Skeletal muscle tissue (tissue), 4 donors: ENCODE measurements around the gene RFX3. TPM values are rescaled to one million over a fixed set of nuclear protein-coding genes. Genes with fewer than 3 reads are reported as not detected.

Source experiments
- H3K27ac ChIP-seq: one replicate; pipeline ENCODE4 v1.7.0; 2013; ENCODE audit warnings: mild to moderate bottlenecking, low read depth, low read length, inconsistent platforms
- H3K27me3 ChIP-seq, 3 donors: one replicate each; pipeline ENCODE4 v1.7.0; 2013; ENCODE audit warnings: low read length in 3 of 3; ENCODE audit not compliant: control insufficient read depth in 3 of 3, insufficient read depth in 3 of 3
- H3K36me3 ChIP-seq, 3 donors: one replicate each; pipeline ENCODE4 v1.7.0; 2013; ENCODE audit warnings: low read length in 3 of 3; ENCODE audit not compliant: control insufficient read depth in 3 of 3, insufficient read depth in 3 of 3
- H3K4me1 ChIP-seq, 3 donors: one replicate each; pipeline ENCODE4 v1.7.0; 2013; ENCODE audit warnings: low read length in 3 of 3, mild to moderate bottlenecking in 3 of 3; ENCODE audit not compliant: control insufficient read depth in 3 of 3, insufficient read depth in 3 of 3
- H3K4me3 ChIP-seq, 3 donors: one replicate each; pipeline ENCODE4 v1.7.0; 2013; ENCODE audit warnings: low read length in 3 of 3
- H3K9ac ChIP-seq, 3 donors: one replicate each; pipeline ENCODE4 v1.7.0; 2013; ENCODE audit warnings: low read length in 3 of 3, mild to moderate bottlenecking in 3 of 3, moderate library complexity in 2 of 3, low read depth in 1 of 3
- H3K9me3 ChIP-seq, 3 donors: one replicate each; pipeline ENCODE4 v1.7.0; 2013; ENCODE audit warnings: low read length in 3 of 3; ENCODE audit not compliant: control insufficient read depth in 3 of 3
- total RNA-seq: library from RNA; depleted of rRNA; stranded (reverse); fragments of >200 nt; gene quantifications from one replicate; pipeline ENCODE4 v1.2.3, GENCODE V29; 2014
- donor health status: Osteomylitis.

Gene RFX3
- total RNA-seq, 1 donor from 2014 or later, result 9.9 TPM

DNA sequence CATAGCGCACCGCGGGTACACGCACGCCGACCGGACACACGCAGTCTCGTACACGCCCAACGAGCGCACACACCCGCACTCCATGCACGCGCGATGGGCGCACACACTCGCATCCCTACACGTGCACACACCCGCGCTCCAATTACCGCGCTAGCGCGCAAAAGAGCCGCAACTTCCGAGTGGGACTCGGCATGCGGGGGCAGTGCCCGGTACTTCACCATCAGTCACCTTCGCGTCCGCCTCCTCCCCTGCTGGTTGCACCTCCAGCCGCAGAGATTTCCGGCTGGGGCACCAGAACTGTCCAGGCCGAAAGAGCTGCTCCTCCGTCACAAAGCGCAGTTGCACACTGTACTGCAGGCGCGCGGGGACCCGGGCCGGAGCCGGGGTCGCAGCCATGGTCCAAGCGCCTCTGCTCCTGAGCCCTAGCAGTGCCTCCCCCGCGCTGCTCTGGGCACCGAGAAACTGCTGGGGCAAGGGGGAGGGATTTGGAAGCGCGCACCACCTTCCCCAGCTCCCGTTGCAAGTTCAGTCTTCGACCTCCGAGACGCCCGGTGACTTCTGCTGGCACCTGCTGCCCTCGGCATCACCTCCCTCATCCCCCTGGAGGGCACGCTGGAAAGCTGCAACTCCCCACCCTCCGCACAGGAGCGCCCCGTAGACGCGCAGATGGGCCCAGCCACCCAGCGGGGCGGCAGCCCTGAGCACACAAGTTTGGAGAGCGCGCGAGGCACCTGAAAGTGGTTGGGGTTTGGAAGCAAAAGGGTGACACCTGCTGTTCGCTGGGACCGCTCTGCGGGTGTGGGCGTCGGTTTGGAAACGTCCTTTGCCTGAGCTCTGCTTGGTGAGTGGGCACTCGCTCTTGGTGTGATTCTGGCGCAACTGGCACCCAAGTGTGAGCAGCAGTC, 344.5 kb downstream of the RFX3 start:
- peak overlapping the region; percentile 29 to 45 (median 34) for H3K4me3 ChIP-seq

DNA sequence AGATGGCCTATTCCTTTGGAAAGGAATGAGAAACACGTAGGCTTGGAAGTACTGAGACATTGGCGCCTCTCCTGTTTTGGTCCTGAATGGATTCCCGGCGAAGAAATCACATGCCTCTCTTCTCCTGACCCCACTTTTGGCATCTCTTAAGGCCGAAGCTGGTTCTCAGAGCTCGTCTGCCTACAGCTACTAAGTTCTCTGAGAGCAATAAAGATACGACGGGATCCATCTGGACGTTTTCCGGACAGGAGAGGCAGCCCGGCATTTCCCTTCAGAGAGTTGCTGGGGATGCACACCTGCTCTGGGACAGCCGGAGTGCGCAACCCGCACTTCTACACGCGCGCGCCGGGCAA, 345.1 kb downstream of the RFX3 start:
- Histone ChIP-seq H3K4me3 (peak overlapping the region in 2 of 3 donors; percentile 10 to 45), H3K9ac (no peak overlapping the region), H3K27me3 (peaks cover 15 to 21% (median 17%) of the 10 kb centered on the region in 3 donors), H3K4me1 (peaks cover 12 to 14% (median 12%) of the 10 kb centered on the region in 3 donors), H3K36me3 (no peaks in the 10 kb centered on the region), H3K9me3 (no peaks in the 10 kb centered on the region), H3K27ac (no peak overlapping the region)

More for the DNA sequence above, 344.5 kb downstream of the RFX3 start:
- no peaks in the 10 kb centered on the region for H3K9me3 ChIP-seq
- no peak overlapping the region for H3K9ac ChIP-seq
- no peak overlapping the region for H3K27ac ChIP-seq
- no peaks in the 10 kb centered on the region for H3K36me3 ChIP-seq
- peaks cover 18 to 27% (median 21%) of the 10 kb centered on the region in 3 donors for H3K27me3 ChIP-seq
- H3K4me1 ChIP-seq, result peaks cover 12 to 14% (median 12%) of the 10 kb centered on the region in 3 donors

DNA sequence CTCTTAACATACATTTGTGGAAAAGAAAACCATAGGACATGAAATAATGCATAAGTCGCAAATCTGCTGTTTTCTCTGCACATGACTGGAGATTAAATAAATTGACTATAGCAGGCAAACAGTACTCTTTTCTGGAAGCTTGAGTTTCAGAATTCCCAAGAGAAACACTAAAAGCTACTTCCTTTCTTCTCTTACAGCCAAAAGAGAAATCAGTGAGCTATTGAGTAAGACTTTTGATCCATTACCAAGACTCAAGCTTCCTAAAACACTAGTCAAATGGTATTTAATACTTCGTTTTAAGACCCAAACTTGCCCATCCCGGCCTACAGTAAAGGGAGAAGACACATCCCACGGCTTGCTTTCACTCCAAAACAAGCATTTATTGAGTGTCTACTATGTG, 346.1 kb downstream of the RFX3 start:
- Histone ChIP-seq H3K27ac (no peak overlapping the region), H3K4me1 (peaks cover 12 to 14% (median 12%) of the 10 kb centered on the region in 3 donors), H3K4me3 (no peak overlapping the region), H3K9me3 (no peaks in the 10 kb centered on the region), H3K9ac (no peak overlapping the region), H3K36me3 (no peaks in the 10 kb centered on the region), H3K27me3 (peaks cover 12 to 19% (median 17%) of the 10 kb centered on the region in 3 donors)

DNA sequence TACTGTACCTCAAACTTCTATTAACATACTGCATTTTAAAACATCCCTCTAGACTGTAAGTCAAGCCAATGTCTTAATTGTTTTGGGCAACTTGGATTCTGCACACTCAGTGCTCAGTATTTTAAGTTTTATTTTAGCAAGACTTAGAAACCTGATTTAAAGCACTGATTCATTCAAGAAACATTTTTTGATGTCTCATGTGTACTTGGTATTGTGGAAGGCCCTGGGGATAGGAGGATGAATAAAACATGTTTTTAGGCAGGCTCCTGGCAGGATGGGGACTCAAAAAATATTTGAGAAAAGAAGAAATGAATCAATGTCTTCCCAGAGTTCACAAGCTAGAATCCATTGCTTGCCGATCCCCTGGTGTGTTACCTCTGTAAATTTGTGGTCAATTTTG, 347.9 kb downstream of the RFX3 start:
- no peak overlapping the region for H3K9ac ChIP-seq
- no peaks in the 10 kb centered on the region for H3K9me3 ChIP-seq
- H3K4me3 ChIP-seq, result no peak overlapping the region
- no peak overlapping the region for H3K27ac ChIP-seq
- no peaks in the 10 kb centered on the region for H3K36me3 ChIP-seq
- H3K27me3 ChIP-seq, result peaks cover 10 to 19% (median 17%) of the 10 kb centered on the region in 3 donors
- H3K4me1 ChIP-seq, result peaks cover 12 to 14% (median 12%) of the 10 kb centered on the region in 3 donors

DNA sequence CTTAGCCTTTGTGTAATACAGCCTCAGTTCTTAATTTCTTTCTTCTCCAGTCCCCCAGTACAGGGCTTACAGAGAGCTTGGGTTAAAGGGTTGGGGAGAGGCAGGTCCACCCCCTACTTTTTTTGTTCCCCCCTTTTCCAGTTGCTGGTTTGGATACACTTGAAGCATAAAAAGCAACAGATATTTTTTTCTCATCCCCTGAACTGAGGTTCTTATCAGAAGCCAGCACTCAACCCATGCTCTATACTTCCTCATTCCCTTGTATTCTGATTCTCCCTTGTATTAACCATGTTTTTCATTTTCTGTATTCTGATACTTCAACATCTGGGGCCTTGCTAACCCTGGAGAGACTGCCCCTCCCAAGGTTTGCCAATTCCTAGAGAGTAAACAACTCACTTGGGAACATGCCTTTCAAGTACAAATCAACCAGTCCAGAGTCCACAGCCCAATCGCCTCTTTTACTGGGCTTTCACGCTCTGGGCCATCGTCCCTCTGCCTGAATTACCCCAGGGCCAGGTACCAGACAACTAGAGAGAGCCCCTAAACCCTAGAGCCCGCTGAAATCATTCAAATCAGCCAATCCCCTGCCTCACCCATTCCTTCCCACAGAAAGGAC, 348.5 kb downstream of the RFX3 start:
- Histone ChIP-seq H3K9ac (no peak overlapping the region), H3K4me3 (no peak overlapping the region), H3K9me3 (no peaks in the 10 kb centered on the region), H3K27ac (no peak overlapping the region), H3K4me1 (peaks cover 12 to 14% (median 12%) of the 10 kb centered on the region in 3 donors), H3K27me3 (peaks cover 10 to 19% (median 17%) of the 10 kb centered on the region in 3 donors), H3K36me3 (no peaks in the 10 kb centered on the region)

DNA sequence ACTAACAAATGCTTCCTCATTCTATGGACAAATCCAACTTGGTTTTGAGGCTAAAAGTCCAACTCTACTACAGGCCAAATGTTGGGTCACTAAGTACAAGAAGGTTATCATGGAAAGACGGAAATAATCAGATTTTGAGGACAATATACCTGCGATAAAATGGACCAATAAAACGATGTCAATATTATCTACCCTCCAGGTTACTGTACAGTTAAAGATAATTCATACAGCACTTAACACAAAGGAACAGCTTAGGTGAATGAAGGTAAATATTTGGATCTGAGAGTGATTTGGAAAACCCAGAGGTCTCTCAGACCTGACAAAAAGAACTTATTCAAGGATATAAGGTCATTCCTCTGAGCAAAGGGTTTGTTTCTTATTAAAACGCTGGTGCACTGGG, 352.4 kb downstream of the RFX3 start:
- H3K9me3 ChIP-seq, result no peaks in the 10 kb centered on the region
- H3K4me3 ChIP-seq, result no peak overlapping the region
- H3K4me1 ChIP-seq, result no peaks in the 10 kb centered on the region
- H3K36me3 ChIP-seq, result no peaks in the 10 kb centered on the region
- H3K27ac ChIP-seq, result no peak overlapping the region
- no peak overlapping the region for H3K9ac ChIP-seq
- H3K27me3 ChIP-seq, result no peaks in the 10 kb centered on the region

DNA sequence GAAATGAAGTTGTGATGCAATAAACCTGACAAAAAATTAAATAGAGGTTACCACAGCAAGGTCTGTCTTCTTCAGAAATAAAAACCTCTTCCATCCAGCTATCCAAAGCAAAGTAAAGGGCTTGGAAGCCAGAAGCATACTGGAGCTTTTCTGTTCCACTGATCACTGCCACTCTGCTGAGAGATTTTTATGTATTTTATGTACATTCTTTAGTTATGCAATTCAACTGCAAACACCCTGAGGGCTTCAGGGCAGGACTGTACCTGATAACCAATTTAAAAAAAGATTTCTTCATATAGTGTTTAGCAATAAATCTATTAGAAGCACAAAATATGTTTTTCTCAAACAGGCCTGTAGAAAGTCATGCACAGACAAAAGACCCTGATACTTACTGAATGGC, 355.0 kb downstream of the RFX3 start:
- Histone ChIP-seq H3K27ac (no peak overlapping the region), H3K9me3 (no peaks in the 10 kb centered on the region), H3K27me3 (no peaks in the 10 kb centered on the region), H3K9ac (no peak overlapping the region), H3K4me1 (no peaks in the 10 kb centered on the region), H3K36me3 (no peaks in the 10 kb centered on the region), H3K4me3 (no peak overlapping the region)
